ENCODE results near the gene BBS1. TPM values are rescaled to one million over a fixed set of nuclear protein-coding genes. Genes with fewer than 3 reads are reported as not detected.

BBS1 gene
- total RNA-seq, 1 experiment from 2014 or later: 29.8 TPM

DNA sequence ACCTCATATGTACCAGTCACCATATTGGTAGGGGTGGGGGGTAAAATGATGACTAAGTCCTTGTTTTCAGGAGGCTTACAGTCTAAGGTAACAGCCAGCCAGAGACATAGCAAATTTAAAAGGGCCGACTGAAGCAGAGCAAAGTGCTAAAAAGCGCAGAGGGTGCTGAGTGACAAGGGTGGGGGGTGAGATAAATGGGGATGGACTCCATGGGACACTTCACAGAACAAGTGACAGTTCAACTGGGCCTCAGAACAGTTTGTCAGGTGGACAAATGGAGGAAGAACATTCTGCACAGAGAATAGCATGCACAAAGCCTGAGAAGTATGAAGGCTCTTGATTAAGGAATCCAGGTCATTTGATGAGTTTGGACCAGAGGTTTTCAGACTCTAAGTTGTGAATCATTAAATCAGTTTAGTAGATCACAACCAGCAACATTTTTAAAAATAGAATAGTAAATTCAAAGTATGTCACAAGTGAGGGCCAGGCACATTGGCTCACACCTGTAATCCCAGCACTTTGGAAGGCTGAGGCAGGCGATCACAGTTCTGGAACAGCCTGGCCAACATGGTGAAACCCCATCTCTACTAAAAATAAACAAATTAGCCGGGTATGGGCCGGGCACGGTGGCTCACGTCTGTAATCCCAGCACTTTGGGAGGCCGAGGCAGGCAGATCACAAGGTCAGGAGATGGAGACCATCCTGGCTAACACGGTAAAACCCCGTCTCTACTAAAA lies 14.0 kb downstream of the BBS1 start:
- Histone ChIP-seq H3K27ac (ENCODE audit: low read depth, low read length) (no peak overlapping the region), H3K9me2 (ENCODE audit: insufficient read depth) (no peaks in the 10 kb centered on the region), H3K4me2 (ENCODE audit: low read length) (no peak overlapping the region), H2AFZ (ENCODE audit: low read depth, low read length, poor library complexity, severe bottlenecking) (no peak overlapping the region), H3K9me3 (ENCODE audit: control insufficient read depth in 1 of 2, insufficient read depth in 1 of 2, low read depth in 1 of 2, low read length in 2 of 2) (no peaks in the 10 kb centered on the region), H4K20me1 (ENCODE audit: insufficient read depth) (no peaks in the 10 kb centered on the region), H3K9ac (ENCODE audit: low read length) (no peak overlapping the region), H3K79me2 (ENCODE audit: insufficient read depth, low read length) (no peaks in the 10 kb centered on the region), H3K4me1 (ENCODE audit: control insufficient read depth in 1 of 2, insufficient read depth in 2 of 2, low read length in 2 of 2) (no peaks in the 10 kb centered on the region), H3K4me3 (replicated peaks in 1 of 2; ENCODE audit: low read depth in 1 of 2, low read length in 2 of 2) (no peak overlapping the region), H3K27me3 (ENCODE audit: insufficient read depth, low read length) (no peaks in the 10 kb centered on the region), H3K36me3 (ENCODE audit: control insufficient read depth in 1 of 2, insufficient read depth in 2 of 2, low read length in 2 of 2) (peaks cover 9 to 10% of the 10 kb centered on the region in 2 experiments; a peak in 3 of 4 replicates)
- no peak for TF ChIP-seq POLR2AphosphoS5 (IDR thresholded peaks at IDR 0.05; ENCODE audit: low read depth, low read length)
- TF ChIP-seq, protein P1, sequence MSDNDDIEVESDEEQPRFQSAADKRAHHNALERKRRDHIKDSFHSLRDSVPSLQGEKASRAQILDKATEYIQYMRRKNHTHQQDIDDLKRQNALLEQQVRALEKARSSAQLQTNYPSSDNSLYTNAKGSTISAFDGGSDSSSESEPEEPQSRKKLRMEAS (IDR thresholded peaks at IDR 0.05): no peak
- no TSS peak for BruUV-seq (replicated peaks)
- intact Hi-C loops (cut with micrococcal nuclease): no loop called here
- no peak for DNase-seq (ENCODE audit: low read depth, low spot score)
- ChIA-PET POLR2A (no interaction called here), CTCF (no interaction called here), RAD21 (ENCODE audit: low non-redundant PET in 1 of 2, low total read pairs in 2 of 2, uncharacterized antibody in 2 of 2, unreplicated experiment in 2 of 2) (no interaction called here)
- ATAC-seq: no peak

DNA sequence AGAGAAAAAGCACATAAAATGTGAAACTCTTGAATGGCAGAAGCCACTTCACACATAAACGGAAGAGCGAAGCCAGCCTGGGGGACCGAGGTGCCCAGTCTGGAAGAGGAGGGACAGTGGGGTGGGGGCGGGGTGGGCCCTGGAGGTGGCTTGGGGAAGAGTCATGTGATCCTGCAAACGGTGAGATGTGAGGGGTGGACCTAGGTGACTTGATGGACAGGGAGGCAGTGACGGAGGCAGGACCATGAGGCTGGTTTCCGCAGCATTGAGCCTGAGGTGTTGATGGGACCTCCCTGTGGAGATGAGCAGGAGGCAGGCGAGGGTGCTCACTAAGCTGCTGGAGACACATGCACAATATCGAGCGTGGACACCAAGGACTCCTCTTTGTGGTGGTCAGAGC lies 18.6 kb downstream of the BBS1 start:
- BruUV-seq (replicated peaks): no TSS peak
- no peaks in the 10 kb centered on the region for H3K79me2 ChIP-seq (ENCODE audit: insufficient read depth, low read length)
- no peak overlapping the region for H2AFZ ChIP-seq (ENCODE audit: low read depth, low read length, poor library complexity, severe bottlenecking)
- ATAC-seq (peak; percentile 33; the same call in 1 of the 2 replicates), DNase-seq (ENCODE audit: low read depth, low spot score) (no peak)
- intact Hi-C loops (cut with micrococcal nuclease): no loop called here
- H3K27me3 ChIP-seq (ENCODE audit: insufficient read depth, low read length): no peaks in the 10 kb centered on the region
- ChIA-PET POLR2A (no interaction called here), CTCF (no interaction called here), RAD21 (ENCODE audit: low non-redundant PET in 1 of 2, low total read pairs in 2 of 2, uncharacterized antibody in 2 of 2, unreplicated experiment in 2 of 2) (no interaction called here)
- no peak overlapping the region for H3K4me2 ChIP-seq (ENCODE audit: low read length)
- H3K9me3 ChIP-seq (ENCODE audit: control insufficient read depth in 1 of 2, insufficient read depth in 1 of 2, low read depth in 1 of 2, low read length in 2 of 2): no peaks in the 10 kb centered on the region
- H3K4me3 ChIP-seq (replicated peaks in 1 of 2; ENCODE audit: low read depth in 1 of 2, low read length in 2 of 2): no peak overlapping the region
- H3K27ac ChIP-seq (ENCODE audit: low read depth, low read length): no peak overlapping the region
- H3K9ac ChIP-seq (ENCODE audit: low read length): no peak overlapping the region
- H3K4me1 ChIP-seq (ENCODE audit: control insufficient read depth in 1 of 2, insufficient read depth in 2 of 2, low read length in 2 of 2): no peaks in the 10 kb centered on the region
- no peaks in the 10 kb centered on the region for H3K9me2 ChIP-seq (ENCODE audit: insufficient read depth)
- no peaks in the 10 kb centered on the region for H4K20me1 ChIP-seq (ENCODE audit: insufficient read depth)
- H3K36me3 ChIP-seq (ENCODE audit: control insufficient read depth in 1 of 2, insufficient read depth in 2 of 2, low read length in 2 of 2): no peaks in the 10 kb centered on the region; a peak in 1 of 4 replicates
- TF ChIP-seq SP1 (IDR thresholded peaks at IDR 0.05; ENCODE audit: low read depth) (no peak), YY1 (IDR thresholded peaks at IDR 0.05; ENCODE audit: extremely low read depth, insufficient replicate concordance, low read depth, low read length) (no peak), SRF (IDR thresholded peaks at IDR 0.05; ENCODE audit: low read depth) (no peak), RAD21 (IDR thresholded peaks at IDR 0.05; ENCODE audit: low read depth) (no peak), POLR2AphosphoS5 (IDR thresholded peaks at IDR 0.05; ENCODE audit: low read depth, low read length) (no peak), CEBPB (IDR thresholded peaks at IDR 0.05; ENCODE audit: low read depth) (no peak), EZH2 (IDR thresholded peaks at IDR 0.05) (no peak), TCF7L2 (IDR thresholded peaks at IDR 0.05; ENCODE audit: borderline replicate concordance, extremely low read depth, insufficient read depth, insufficient read length) (no peak), SIN3A (IDR thresholded peaks at IDR 0.05; ENCODE audit: low read depth) (no peak)
- TF ChIP-seq, protein P2, sequence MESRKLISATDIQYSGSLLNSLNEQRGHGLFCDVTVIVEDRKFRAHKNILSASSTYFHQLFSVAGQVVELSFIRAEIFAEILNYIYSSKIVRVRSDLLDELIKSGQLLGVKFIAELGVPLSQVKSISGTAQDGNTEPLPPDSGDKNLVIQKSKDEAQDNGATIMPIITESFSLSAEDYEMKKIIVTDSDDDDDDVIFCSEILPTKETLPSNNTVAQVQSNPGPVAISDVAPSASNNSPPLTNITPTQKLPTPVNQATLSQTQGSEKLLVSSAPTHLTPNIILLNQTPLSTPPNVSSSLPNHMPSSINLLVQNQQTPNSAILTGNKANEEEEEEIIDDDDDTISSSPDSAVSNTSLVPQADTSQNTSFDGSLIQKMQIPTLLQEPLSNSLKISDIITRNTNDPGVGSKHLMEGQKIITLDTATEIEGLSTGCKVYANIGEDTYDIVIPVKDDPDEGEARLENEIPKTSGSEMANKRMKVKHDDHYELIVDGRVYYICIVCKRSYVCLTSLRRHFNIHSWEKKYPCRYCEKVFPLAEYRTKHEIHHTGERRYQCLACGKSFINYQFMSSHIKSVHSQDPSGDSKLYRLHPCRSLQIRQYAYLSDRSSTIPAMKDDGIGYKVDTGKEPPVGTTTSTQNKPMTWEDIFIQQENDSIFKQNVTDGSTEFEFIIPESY (IDR thresholded peaks at IDR 0.05; ENCODE audit: extremely low read depth, insufficient replicate concordance, low read length): no peak
- TF ChIP-seq, protein P3, sequence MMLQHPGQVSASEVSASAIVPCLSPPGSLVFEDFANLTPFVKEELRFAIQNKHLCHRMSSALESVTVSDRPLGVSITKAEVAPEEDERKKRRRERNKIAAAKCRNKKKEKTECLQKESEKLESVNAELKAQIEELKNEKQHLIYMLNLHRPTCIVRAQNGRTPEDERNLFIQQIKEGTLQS (IDR thresholded peaks at IDR 0.05): no peak
- TF ChIP-seq, protein P4, sequence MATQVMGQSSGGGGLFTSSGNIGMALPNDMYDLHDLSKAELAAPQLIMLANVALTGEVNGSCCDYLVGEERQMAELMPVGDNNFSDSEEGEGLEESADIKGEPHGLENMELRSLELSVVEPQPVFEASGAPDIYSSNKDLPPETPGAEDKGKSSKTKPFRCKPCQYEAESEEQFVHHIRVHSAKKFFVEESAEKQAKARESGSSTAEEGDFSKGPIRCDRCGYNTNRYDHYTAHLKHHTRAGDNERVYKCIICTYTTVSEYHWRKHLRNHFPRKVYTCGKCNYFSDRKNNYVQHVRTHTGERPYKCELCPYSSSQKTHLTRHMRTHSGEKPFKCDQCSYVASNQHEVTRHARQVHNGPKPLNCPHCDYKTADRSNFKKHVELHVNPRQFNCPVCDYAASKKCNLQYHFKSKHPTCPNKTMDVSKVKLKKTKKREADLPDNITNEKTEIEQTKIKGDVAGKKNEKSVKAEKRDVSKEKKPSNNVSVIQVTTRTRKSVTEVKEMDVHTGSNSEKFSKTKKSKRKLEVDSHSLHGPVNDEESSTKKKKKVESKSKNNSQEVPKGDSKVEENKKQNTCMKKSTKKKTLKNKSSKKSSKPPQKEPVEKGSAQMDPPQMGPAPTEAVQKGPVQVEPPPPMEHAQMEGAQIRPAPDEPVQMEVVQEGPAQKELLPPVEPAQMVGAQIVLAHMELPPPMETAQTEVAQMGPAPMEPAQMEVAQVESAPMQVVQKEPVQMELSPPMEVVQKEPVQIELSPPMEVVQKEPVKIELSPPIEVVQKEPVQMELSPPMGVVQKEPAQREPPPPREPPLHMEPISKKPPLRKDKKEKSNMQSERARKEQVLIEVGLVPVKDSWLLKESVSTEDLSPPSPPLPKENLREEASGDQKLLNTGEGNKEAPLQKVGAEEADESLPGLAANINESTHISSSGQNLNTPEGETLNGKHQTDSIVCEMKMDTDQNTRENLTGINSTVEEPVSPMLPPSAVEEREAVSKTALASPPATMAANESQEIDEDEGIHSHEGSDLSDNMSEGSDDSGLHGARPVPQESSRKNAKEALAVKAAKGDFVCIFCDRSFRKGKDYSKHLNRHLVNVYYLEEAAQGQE (IDR thresholded peaks at IDR 0.05; ENCODE audit: low read depth): no peak
- TF ChIP-seq, protein P1 (IDR thresholded peaks at IDR 0.05): no peak
